GM18867 (cell line): ENCODE results near the gene PTRH1.

Experiments
- ATAC-seq: cut with Tn5 transposase; IDR thresholded peaks from one replicate; pipeline ENCODE4 v1.9.1; 2021; ENCODE audit warnings: mild to moderate bottlenecking, moderate library complexity; ENCODE audit not compliant: unreplicated experiment

The PTRH1 gene

DNA sequence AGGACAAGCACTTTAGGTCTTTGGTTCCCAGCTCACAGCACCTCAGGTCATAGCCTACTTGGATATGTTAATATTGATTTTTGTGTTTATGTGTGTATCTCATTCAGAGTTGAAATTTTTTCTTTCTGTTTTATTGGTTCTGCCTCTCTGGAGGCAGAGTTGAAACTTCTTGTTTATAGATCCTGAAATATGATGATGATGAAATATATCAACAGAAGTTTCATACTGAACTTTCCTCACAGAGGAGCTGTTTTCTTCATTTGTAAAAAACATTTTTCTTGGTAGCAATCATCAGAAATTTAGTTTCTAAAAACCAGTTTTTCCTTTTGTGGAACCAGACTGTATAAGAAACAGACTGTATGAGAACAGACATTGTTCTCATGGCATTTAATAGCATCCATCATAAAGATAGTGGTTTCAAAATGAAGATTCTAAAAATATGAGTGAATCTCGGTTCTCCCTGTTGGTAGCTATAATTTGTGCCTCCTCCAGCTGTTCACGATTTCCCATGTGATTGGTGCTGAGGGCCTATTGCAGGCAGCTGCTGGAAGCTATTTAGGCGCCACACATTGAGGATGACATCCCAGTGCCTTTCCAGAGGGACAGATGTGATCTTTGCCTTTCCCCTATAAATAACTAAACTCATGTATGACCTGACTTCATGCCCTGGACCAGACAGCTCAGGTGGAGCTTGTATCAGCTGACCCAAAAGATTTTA, 48.2 kb downstream of the PTRH1 start:
- ATAC-seq, result no peak

GRCh38 chr9:127664678-127665507, 50.6 kb downstream of the PTRH1 start:
- ATAC-seq, result no peak

GRCh38 chr9:127664324-127664677, 51.2 kb downstream of the PTRH1 start:
- ATAC-seq, result no peak
